Testis (tissue), 3 donors: Measurements from ENCODE around the gene SLC38A3. TPM values are rescaled to one million over a fixed set of nuclear protein-coding genes. Genes with fewer than 3 reads are reported as not detected.

Experiments
- DNase-seq: peaks from one replicate; pipeline ENCODE4 v3.0.0-alpha.2; 2019
- H3K27ac ChIP-seq, 2 donors: fragments of 200-600 bp; sonication (generic); one replicate each; pipeline ENCODE4 v1.5.1; 2019
- H3K27me3 ChIP-seq: fragments of 200-600 bp; sonication (generic); one replicate; pipeline ENCODE4 v1.5.1; 2019
- H3K36me3 ChIP-seq: fragments of 200-600 bp; sonication (generic); one replicate; pipeline ENCODE4 v1.5.1; 2017; ENCODE audit warnings: low read depth; ENCODE audit errors: missing control alignments
- H3K4me1 ChIP-seq: fragments of 200-600 bp; sonication (generic); one replicate; pipeline ENCODE4 v1.5.1; 2019
- H3K4me3 ChIP-seq, 2 donors: fragments of 200-600 bp; sonication (generic); one replicate each; pipeline ENCODE4 v1.5.1; 2017 to 2019
- H3K9me3 ChIP-seq: fragments of 200-600 bp; sonication (generic); one replicate; pipeline ENCODE4 v1.5.1; 2017
- CTCF ChIP-seq, 3 experiments: fragments of 450-650 bp in 2 of 3; fragments of 200-600 bp in 1 of 3; sonication (generic) in 1 of 3; IDR thresholded peaks; one replicate each; pipeline ENCODE4 v1.5.1; 2016 to 2019; ENCODE audit warnings: antibody characterized with exemption in 3 of 3, mild to moderate bottlenecking in 2 of 3, moderate library complexity in 1 of 3
- POLR2A ChIP-seq: fragments of 450-650 bp; IDR thresholded peaks from one replicate; pipeline ENCODE4 v1.6.1; 2017; ENCODE audit warnings: antibody characterized with exemption, mild to moderate bottlenecking, moderate library complexity
- WGBS, 2 donors: methylation state at CpG; one replicate each; pipeline ENCODE4 v1.1.5; 2018; 5-methylcytosine and 5-hydroxymethylcytosine counted together
- intact Hi-C: fragments of 100-400 bp; cut with DNase I; formaldehyde crosslinking; loops from one replicate; pipeline ENCODE4 v1.15.1; 2023; ENCODE audit warnings: low total_unique reads
- polyA plus RNA-seq: library from polyadenylated mRNA; stranded (reverse); fragments of 350-450 nt; fragmentation: Illumina TruSeq; extraction: RNeasy Lipid Tissue Mini Kit (QIAGEN cat#74804); gene quantifications from one replicate; pipeline ENCODE4 v1.2.3, GENCODE V29; 2014; ENCODE audit warnings: low read depth, low replicate concordance; ENCODE audit not compliant: insufficient read depth
- total RNA-seq, 2 donors: library from RNA; depleted of rRNA; stranded (reverse); fragments of >200 nt; gene quantifications; one replicate each; pipeline ENCODE4 v1.2.3, GENCODE V29; 2016

Gene SLC38A3
- total and polyA plus RNA-seq, 3 donors from 2014 or later: 3.4 to 5.4 (median 4.3) TPM

DNA sequence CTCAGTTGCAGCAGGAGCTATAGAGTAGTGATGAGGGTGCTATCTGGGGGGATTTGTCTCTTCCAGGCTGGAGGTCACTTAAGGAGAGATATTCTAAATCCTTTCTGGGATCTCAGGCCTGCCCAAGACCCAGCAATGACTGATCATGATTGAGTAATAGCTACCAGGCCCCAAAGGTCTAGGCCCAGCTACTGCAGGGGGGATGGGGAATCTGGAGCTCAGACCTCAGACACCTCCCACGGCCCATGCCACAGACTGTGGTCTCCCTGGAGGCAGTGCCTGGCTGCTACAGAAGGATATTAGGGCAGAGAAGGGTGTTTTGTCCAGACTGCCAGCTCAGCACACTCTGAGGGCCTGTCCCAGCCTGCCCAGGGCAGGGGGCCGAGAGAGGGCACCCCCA is 6.9 kb downstream of the SLC38A3 start:
- H3K27ac ChIP-seq: no peak overlapping the region

GRCh38 chr3:50212502-50212901 is 7.4 kb downstream of the SLC38A3 start:
- Histone ChIP-seq H3K27ac (no peak overlapping the region), H3K4me1 (peaks cover 6% of the 10 kb centered on the region), H3K9me3 (no peaks in the 10 kb centered on the region), H3K4me3 (no peak overlapping the region), H3K27me3 (no peaks in the 10 kb centered on the region), H3K36me3 (no peaks in the 10 kb centered on the region)
- WGBS, 2 donors: 85 to 100% methylated on average over 1 to 4 of the region's 4 CpGs
- TF ChIP-seq POLR2A: no peak
- TF ChIP-seq CTCF (IDR thresholded peaks at IDR 0.05): no peak
- no peak for DNase-seq
- intact Hi-C loops: no loop called here

More for the DNA sequence above, 6.9 kb downstream of the SLC38A3 start:
- H3K4me3 ChIP-seq: no peak overlapping the region
- H3K36me3 ChIP-seq: no peaks in the 10 kb centered on the region
- 70 to 83% methylated on average over 1 to 2 of the region's 2 CpGs for WGBS, 2 donors
- intact Hi-C loops: no loop called here
- no peaks in the 10 kb centered on the region for H3K9me3 ChIP-seq
- DNase-seq: no peak
- H3K4me1 ChIP-seq: peaks cover 6% of the 10 kb centered on the region
- no peak for TF ChIP-seq POLR2A
- no peak for TF ChIP-seq CTCF (IDR thresholded peaks at IDR 0.05)
- H3K27me3 ChIP-seq: no peaks in the 10 kb centered on the region

DNA sequence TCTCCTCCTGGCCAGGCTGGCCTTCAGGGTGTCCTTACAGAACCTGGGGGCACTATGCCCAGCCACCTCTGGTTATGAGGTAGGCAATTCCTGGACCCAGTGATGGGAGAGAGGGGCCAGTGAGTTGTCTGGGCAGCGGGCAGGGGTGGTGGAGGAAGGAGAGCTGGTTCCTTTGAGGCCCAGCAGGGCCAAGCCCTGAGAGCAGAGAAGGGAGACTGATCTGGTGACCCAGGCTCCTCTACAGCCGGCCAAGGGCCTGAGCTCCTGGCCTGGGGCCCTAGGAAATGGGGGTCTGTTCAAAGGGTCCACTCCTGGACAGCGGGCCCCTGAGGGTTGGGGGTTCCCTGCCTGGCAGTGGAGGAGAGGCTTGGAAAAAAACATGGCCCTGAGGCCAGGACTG is 7.9 kb downstream of the SLC38A3 start:
- intact Hi-C loops: no loop called here
- no peaks in the 10 kb centered on the region for H3K9me3 ChIP-seq
- H3K27ac ChIP-seq: no peak overlapping the region
- H3K4me3 ChIP-seq: no peak overlapping the region
- TF ChIP-seq CTCF (IDR thresholded peaks at IDR 0.05): no peak
- TF ChIP-seq POLR2A: no peak
- no peak for DNase-seq
- peaks cover 6% of the 10 kb centered on the region for H3K4me1 ChIP-seq
- H3K27me3 ChIP-seq: no peaks in the 10 kb centered on the region
- no peaks in the 10 kb centered on the region for H3K36me3 ChIP-seq
- WGBS, 2 donors: 86 to 92% methylated on average over 2 to 3 of the region's 3 CpGs

GRCh38 chr3:50213373-50213772 is 8.3 kb downstream of the SLC38A3 start:
- no peak overlapping the region for H3K27ac ChIP-seq
- TF ChIP-seq CTCF (IDR thresholded peaks at IDR 0.05): no peak
- no peak for TF ChIP-seq POLR2A
- intact Hi-C loops: no loop called here
- no peaks in the 10 kb centered on the region for H3K36me3 ChIP-seq
- peaks cover 6% of the 10 kb centered on the region for H3K4me1 ChIP-seq
- WGBS, 2 donors: 70% methylated on average over 12 of the region's 12 CpGs; no CpG with 5 or more reads in 1 of the 2 donors
- H3K27me3 ChIP-seq: no peaks in the 10 kb centered on the region
- H3K4me3 ChIP-seq: no peak overlapping the region
- peak; percentile 56 for DNase-seq
- no peaks in the 10 kb centered on the region for H3K9me3 ChIP-seq

- intact Hi-C loops: no loop called here
- Histone ChIP-seq H3K4me3 (no peak overlapping the region), H3K4me1 (peaks cover 6% of the 10 kb centered on the region), H3K27ac (no peak overlapping the region), H3K9me3 (no peaks in the 10 kb centered on the region), H3K27me3 (no peaks in the 10 kb centered on the region), H3K36me3 (no peaks in the 10 kb centered on the region)
- TF ChIP-seq CTCF (IDR thresholded peaks at IDR 0.05) (no peak), POLR2A (no peak)
- no peak for DNase-seq
- 75 to 76% methylated on average over 10 of the region's 10 CpGs for WGBS, 2 donors
Observed at GRCh38 chr3:50214824-50215223, 9.8 kb downstream of the SLC38A3 start.
